ENCODE measurements around the gene IRAK2.
"Not testable (repeated sequence)": the region's sequence is repeated elsewhere in the genome, so short reads cannot be mapped to it uniquely, and the experiment has no call there.

Gene IRAK2

GRCh38 chr3:10166213-10166604 is 1.5 kb downstream of the IRAK2 start:
- Histone ChIP-seq H3K36me3 (ENCODE audit: insufficient read depth, low read length) (no peaks in the 10 kb centered on the region), H2AFZ (ENCODE audit: low read depth, low read length) (no peak overlapping the region), H3K4me1 (ENCODE audit: insufficient read depth, low read length) (no peaks in the 10 kb centered on the region), H3K4me3 (ENCODE audit: low read length) (no peak overlapping the region), H3K9me3 (ENCODE audit: low read length) (no peaks in the 10 kb centered on the region), H3K27me3 (ENCODE audit: insufficient read depth, low read length) (no peaks in the 10 kb centered on the region)

- no peaks in the 10 kb centered on the region for H3K4me1 ChIP-seq (ENCODE audit: insufficient read depth, low read length)
Observed at GRCh38 chr3:10169000-10169496, 4.3 kb downstream of the IRAK2 start.

GRCh38 chr3:10170915-10171478 is 6.3 kb downstream of the IRAK2 start:
- H3K4me1 ChIP-seq (ENCODE audit: insufficient read depth, low read length): no peaks in the 10 kb centered on the region
- no peak overlapping the region for H3K4me3 ChIP-seq (ENCODE audit: low read length)
- H3K9me3 ChIP-seq (ENCODE audit: low read length): no peaks in the 10 kb centered on the region
- H2AFZ ChIP-seq (ENCODE audit: low read depth, low read length): no peak overlapping the region
- no peaks in the 10 kb centered on the region for H3K27me3 ChIP-seq (ENCODE audit: insufficient read depth, low read length)
- no peaks in the 10 kb centered on the region for H3K36me3 ChIP-seq (ENCODE audit: insufficient read depth, low read length)

More at GRCh38 chr3:10169000-10169496, 4.3 kb downstream of the IRAK2 start:
- H2AFZ ChIP-seq (ENCODE audit: low read depth, low read length): no peak overlapping the region
- H3K36me3 ChIP-seq (ENCODE audit: insufficient read depth, low read length): no peaks in the 10 kb centered on the region
- H3K4me3 ChIP-seq (ENCODE audit: low read length): no peak overlapping the region
- H3K9me3 ChIP-seq (ENCODE audit: low read length): no peaks in the 10 kb centered on the region
- H3K27me3 ChIP-seq (ENCODE audit: insufficient read depth, low read length): no peaks in the 10 kb centered on the region

GRCh38 chr3:10173095-10173925 is 8.6 kb downstream of the IRAK2 start:
- no peaks in the 10 kb centered on the region for H3K9me3 ChIP-seq (ENCODE audit: low read length)
- no peak overlapping the region for H2AFZ ChIP-seq (ENCODE audit: low read depth, low read length)
- H3K4me1 ChIP-seq (ENCODE audit: insufficient read depth, low read length): no peaks in the 10 kb centered on the region
- H3K4me3 ChIP-seq (ENCODE audit: low read length): no peak overlapping the region
- no peaks in the 10 kb centered on the region for H3K27me3 ChIP-seq (ENCODE audit: insufficient read depth, low read length)
- no peaks in the 10 kb centered on the region for H3K36me3 ChIP-seq (ENCODE audit: insufficient read depth, low read length)

- Histone ChIP-seq H3K4me3 (ENCODE audit: low read length) (no peak overlapping the region), H3K27me3 (ENCODE audit: insufficient read depth, low read length) (no peaks in the 10 kb centered on the region), H2AFZ (ENCODE audit: low read depth, low read length) (no peak overlapping the region), H3K36me3 (ENCODE audit: insufficient read depth, low read length) (no peaks in the 10 kb centered on the region), H3K4me1 (ENCODE audit: insufficient read depth, low read length) (no peaks in the 10 kb centered on the region), H3K9me3 (ENCODE audit: low read length) (no peaks in the 10 kb centered on the region)
Observed at GRCh38 chr3:10173926-10174435, 9.3 kb downstream of the IRAK2 start.

GRCh38 chr3:10175334-10175733 is 10.6 kb downstream of the IRAK2 start:
- not testable (repeated sequence) for H3K36me3 ChIP-seq (ENCODE audit: insufficient read depth, low read length)

GRCh38 chr3:10176150-10176549 is 11.4 kb downstream of the IRAK2 start:
- not testable (repeated sequence) for H3K9me3 ChIP-seq (ENCODE audit: low read length); H3K4me3 ChIP-seq (ENCODE audit: low read length); H3K27me3 ChIP-seq (ENCODE audit: insufficient read depth, low read length); H2AFZ ChIP-seq (ENCODE audit: low read depth, low read length); H3K4me1 ChIP-seq (ENCODE audit: insufficient read depth, low read length); H3K36me3 ChIP-seq (ENCODE audit: insufficient read depth, low read length)

More at GRCh38 chr3:10175334-10175733, 10.6 kb downstream of the IRAK2 start:
- not testable (repeated sequence) for H3K4me1 ChIP-seq (ENCODE audit: insufficient read depth, low read length); H3K9me3 ChIP-seq (ENCODE audit: low read length); H3K27me3 ChIP-seq (ENCODE audit: insufficient read depth, low read length); H3K4me3 ChIP-seq (ENCODE audit: low read length); H2AFZ ChIP-seq (ENCODE audit: low read depth, low read length)

- no peaks in the 10 kb centered on the region for H3K36me3 ChIP-seq (ENCODE audit: insufficient read depth, low read length)
- no peaks in the 10 kb centered on the region for H3K9me3 ChIP-seq (ENCODE audit: low read length)
- no peak overlapping the region for H2AFZ ChIP-seq (ENCODE audit: low read depth, low read length)
- H3K4me3 ChIP-seq (ENCODE audit: low read length): no peak overlapping the region
- no peaks in the 10 kb centered on the region for H3K27me3 ChIP-seq (ENCODE audit: insufficient read depth, low read length)
- H3K4me1 ChIP-seq (ENCODE audit: insufficient read depth, low read length): peaks cover 9% of the 10 kb centered on the region
Observed at GRCh38 chr3:10177737-10178136, 13.0 kb downstream of the IRAK2 start.

GRCh38 chr3:10178892-10179291 is 14.2 kb downstream of the IRAK2 start:
- no peak overlapping the region for H3K4me3 ChIP-seq (ENCODE audit: low read length)
- H3K27me3 ChIP-seq (ENCODE audit: insufficient read depth, low read length): no peaks in the 10 kb centered on the region
- no peaks in the 10 kb centered on the region for H3K9me3 ChIP-seq (ENCODE audit: low read length)
- peaks cover 9% of the 10 kb centered on the region for H3K4me1 ChIP-seq (ENCODE audit: insufficient read depth, low read length)
- H3K36me3 ChIP-seq (ENCODE audit: insufficient read depth, low read length): no peaks in the 10 kb centered on the region
- H2AFZ ChIP-seq (ENCODE audit: low read depth, low read length): no peak overlapping the region

GRCh38 chr3:10180289-10180688 is 15.6 kb downstream of the IRAK2 start:
- H2AFZ ChIP-seq (ENCODE audit: low read depth, low read length): no peak overlapping the region
- H3K4me3 ChIP-seq (ENCODE audit: low read length): no peak overlapping the region
- H3K4me1 ChIP-seq (ENCODE audit: insufficient read depth, low read length): peaks cover 9% of the 10 kb centered on the region
- no peaks in the 10 kb centered on the region for H3K36me3 ChIP-seq (ENCODE audit: insufficient read depth, low read length)
- no peaks in the 10 kb centered on the region for H3K27me3 ChIP-seq (ENCODE audit: insufficient read depth, low read length)
- no peaks in the 10 kb centered on the region for H3K9me3 ChIP-seq (ENCODE audit: low read length)

GRCh38 chr3:10180738-10181295 is 16.1 kb downstream of the IRAK2 start:
- Histone ChIP-seq H3K36me3 (ENCODE audit: insufficient read depth, low read length) (no peaks in the 10 kb centered on the region), H3K4me3 (ENCODE audit: low read length) (no peak overlapping the region), H3K27me3 (ENCODE audit: insufficient read depth, low read length) (no peaks in the 10 kb centered on the region), H3K4me1 (ENCODE audit: insufficient read depth, low read length) (peaks cover 9% of the 10 kb centered on the region), H2AFZ (ENCODE audit: low read depth, low read length) (no peak overlapping the region), H3K9me3 (ENCODE audit: low read length) (no peaks in the 10 kb centered on the region)

GRCh38 chr3:10182950-10183349 is 18.2 kb downstream of the IRAK2 start:
- Histone ChIP-seq H3K27me3 (ENCODE audit: insufficient read depth, low read length) (no peaks in the 10 kb centered on the region), H3K4me3 (ENCODE audit: low read length) (no peak overlapping the region)

GRCh38 chr3:10184250-10184649 is 19.5 kb downstream of the IRAK2 start:
- no peaks in the 10 kb centered on the region for H3K9me3 ChIP-seq (ENCODE audit: low read length)
- no peaks in the 10 kb centered on the region for H3K36me3 ChIP-seq (ENCODE audit: insufficient read depth, low read length)
- no peak overlapping the region for H2AFZ ChIP-seq (ENCODE audit: low read depth, low read length)
- no peaks in the 10 kb centered on the region for H3K27me3 ChIP-seq (ENCODE audit: insufficient read depth, low read length)
- H3K4me1 ChIP-seq (ENCODE audit: insufficient read depth, low read length): peaks cover 16% of the 10 kb centered on the region
- H3K4me3 ChIP-seq (ENCODE audit: low read length): no peak overlapping the region

More at GRCh38 chr3:10182950-10183349, 18.2 kb downstream of the IRAK2 start:
- Histone ChIP-seq H3K36me3 (ENCODE audit: insufficient read depth, low read length) (no peaks in the 10 kb centered on the region), H3K9me3 (ENCODE audit: low read length) (no peaks in the 10 kb centered on the region), H2AFZ (ENCODE audit: low read depth, low read length) (no peak overlapping the region), H3K4me1 (ENCODE audit: insufficient read depth, low read length) (peaks cover 16% of the 10 kb centered on the region)
